ENCODE results near the gene TMEM117. TPM values are rescaled to one million over a fixed set of nuclear protein-coding genes. Genes with fewer than 3 reads are reported as not detected.

TMEM117 gene
- total RNA-seq, 1 donor from 2014 or later: not detected

DNA sequence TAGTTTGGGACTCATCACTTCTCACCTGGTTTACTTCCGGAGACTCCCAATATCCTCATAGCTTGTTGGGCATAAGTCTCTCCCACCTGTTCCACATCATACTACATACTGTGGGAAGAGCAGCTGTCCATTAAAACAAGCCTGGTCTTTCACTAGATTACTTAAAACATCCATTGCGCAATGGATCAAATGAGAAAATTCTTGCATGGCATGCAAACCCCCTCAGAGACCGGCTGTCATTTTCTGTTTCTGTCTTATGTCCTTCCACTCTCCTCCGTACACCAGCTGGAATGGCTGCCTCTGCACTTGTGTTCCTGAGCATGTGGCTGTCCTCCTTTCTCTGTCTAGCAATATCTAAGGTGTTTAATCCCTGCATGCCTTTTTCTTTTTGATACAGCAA, 265.6 kb downstream of the TMEM117 start:
- Mint-ChIP-seq H3K9me3 (ENCODE audit: unreplicated experiment) (no peaks in the 10 kb centered on the region), H3K4me1 (ENCODE audit: low read depth, unreplicated experiment) (peaks cover 2% of the 10 kb centered on the region), H3K27ac (ENCODE audit: unreplicated experiment) (no peak overlapping the region), H3K4me3 (ENCODE audit: unreplicated experiment) (no peak overlapping the region), H3K27me3 (ENCODE audit: unreplicated experiment) (no peaks in the 10 kb centered on the region), H3K36me3 (ENCODE audit: unreplicated experiment) (no peaks in the 10 kb centered on the region)
- no peak for DNase-seq
- TF ChIP-seq, protein P1, sequence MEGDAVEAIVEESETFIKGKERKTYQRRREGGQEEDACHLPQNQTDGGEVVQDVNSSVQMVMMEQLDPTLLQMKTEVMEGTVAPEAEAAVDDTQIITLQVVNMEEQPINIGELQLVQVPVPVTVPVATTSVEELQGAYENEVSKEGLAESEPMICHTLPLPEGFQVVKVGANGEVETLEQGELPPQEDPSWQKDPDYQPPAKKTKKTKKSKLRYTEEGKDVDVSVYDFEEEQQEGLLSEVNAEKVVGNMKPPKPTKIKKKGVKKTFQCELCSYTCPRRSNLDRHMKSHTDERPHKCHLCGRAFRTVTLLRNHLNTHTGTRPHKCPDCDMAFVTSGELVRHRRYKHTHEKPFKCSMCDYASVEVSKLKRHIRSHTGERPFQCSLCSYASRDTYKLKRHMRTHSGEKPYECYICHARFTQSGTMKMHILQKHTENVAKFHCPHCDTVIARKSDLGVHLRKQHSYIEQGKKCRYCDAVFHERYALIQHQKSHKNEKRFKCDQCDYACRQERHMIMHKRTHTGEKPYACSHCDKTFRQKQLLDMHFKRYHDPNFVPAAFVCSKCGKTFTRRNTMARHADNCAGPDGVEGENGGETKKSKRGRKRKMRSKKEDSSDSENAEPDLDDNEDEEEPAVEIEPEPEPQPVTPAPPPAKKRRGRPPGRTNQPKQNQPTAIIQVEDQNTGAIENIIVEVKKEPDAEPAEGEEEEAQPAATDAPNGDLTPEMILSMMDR (IDR thresholded peaks at IDR 0.05; ENCODE audit: partially characterized antibody, unreplicated experiment): no peak

DNA sequence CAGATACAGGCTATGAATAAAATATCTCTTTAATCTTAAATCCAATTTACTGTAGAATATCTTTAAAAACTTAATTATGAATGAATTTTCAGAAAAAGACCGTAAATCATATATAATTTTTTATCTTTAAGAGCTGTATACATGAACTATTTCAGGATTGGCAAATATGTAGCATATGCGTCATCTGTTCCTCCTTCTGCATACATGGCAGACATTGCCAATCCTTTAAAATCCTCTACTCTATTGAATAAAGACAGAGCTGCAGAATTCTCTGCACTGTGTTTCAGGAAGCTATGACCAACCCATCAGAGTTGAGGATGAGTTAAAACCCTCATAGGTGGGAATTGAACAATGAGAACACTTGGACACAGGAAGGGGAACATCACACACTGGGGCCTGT, 279.0 kb downstream of the TMEM117 start:
- Mint-ChIP-seq H3K4me1 (ENCODE audit: low read depth, unreplicated experiment) (no peaks in the 10 kb centered on the region), H3K36me3 (ENCODE audit: unreplicated experiment) (no peaks in the 10 kb centered on the region), H3K27me3 (ENCODE audit: unreplicated experiment) (no peaks in the 10 kb centered on the region), H3K9me3 (ENCODE audit: unreplicated experiment) (no peaks in the 10 kb centered on the region), H3K4me3 (ENCODE audit: unreplicated experiment) (no peak overlapping the region), H3K27ac (ENCODE audit: unreplicated experiment) (no peak overlapping the region)
- no peak for DNase-seq
- TF ChIP-seq, protein P1 (IDR thresholded peaks at IDR 0.05; ENCODE audit: partially characterized antibody, unreplicated experiment): no peak

DNA sequence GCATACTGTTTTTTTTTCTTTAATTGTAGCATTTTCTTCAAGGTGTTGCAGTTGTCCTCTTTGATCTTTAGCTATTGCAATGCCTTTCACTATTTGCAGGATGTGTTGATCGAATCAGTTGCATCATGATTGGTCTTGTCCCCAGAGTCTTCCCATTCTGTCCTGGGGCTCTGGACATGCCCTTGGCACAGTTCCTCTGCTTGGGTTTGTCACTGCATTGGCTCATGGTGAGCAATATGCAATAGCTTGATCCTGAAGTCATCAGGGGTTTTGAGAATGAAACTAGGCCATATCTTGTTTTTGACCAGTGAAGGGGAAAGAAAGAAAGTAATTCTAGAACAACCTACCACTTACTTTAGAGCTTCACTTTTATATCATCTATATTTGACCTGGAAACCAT, 281.5 kb downstream of the TMEM117 start:
- Mint-ChIP-seq H3K36me3 (ENCODE audit: unreplicated experiment) (no peaks in the 10 kb centered on the region), H3K4me3 (ENCODE audit: unreplicated experiment) (no peak overlapping the region), H3K27ac (ENCODE audit: unreplicated experiment) (no peak overlapping the region), H3K9me3 (ENCODE audit: unreplicated experiment) (no peaks in the 10 kb centered on the region), H3K27me3 (ENCODE audit: unreplicated experiment) (no peaks in the 10 kb centered on the region), H3K4me1 (ENCODE audit: low read depth, unreplicated experiment) (no peaks in the 10 kb centered on the region)
- DNase-seq: no peak
- TF ChIP-seq, protein P1 (IDR thresholded peaks at IDR 0.05; ENCODE audit: partially characterized antibody, unreplicated experiment): no peak

DNA sequence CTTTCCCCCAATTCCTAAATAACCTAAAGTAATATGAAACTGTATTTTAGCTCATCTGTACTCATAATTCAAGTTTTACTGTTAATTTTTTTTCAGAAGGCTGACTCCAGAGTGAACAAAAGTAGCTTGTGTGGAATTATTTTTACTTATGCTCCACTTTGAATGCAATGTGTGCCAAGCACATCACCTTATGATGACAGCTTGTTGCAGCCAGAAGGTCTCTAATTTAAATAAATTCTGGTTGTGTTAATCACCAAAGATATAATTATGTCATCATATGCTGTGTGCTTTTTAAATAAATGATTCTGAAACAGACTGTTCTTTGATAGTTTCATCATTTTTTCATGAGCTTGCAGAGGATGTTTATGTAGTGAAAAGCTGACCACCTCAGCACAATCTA, 283.1 kb downstream of the TMEM117 start:
- TF ChIP-seq, protein P1 (IDR thresholded peaks at IDR 0.05; ENCODE audit: partially characterized antibody, unreplicated experiment): no peak
- DNase-seq: no peak
- Mint-ChIP-seq H3K4me1 (ENCODE audit: low read depth, unreplicated experiment) (no peaks in the 10 kb centered on the region), H3K27me3 (ENCODE audit: unreplicated experiment) (no peaks in the 10 kb centered on the region), H3K4me3 (ENCODE audit: unreplicated experiment) (no peak overlapping the region), H3K36me3 (ENCODE audit: unreplicated experiment) (no peaks in the 10 kb centered on the region), H3K9me3 (ENCODE audit: unreplicated experiment) (no peaks in the 10 kb centered on the region), H3K27ac (ENCODE audit: unreplicated experiment) (no peak overlapping the region)

DNA sequence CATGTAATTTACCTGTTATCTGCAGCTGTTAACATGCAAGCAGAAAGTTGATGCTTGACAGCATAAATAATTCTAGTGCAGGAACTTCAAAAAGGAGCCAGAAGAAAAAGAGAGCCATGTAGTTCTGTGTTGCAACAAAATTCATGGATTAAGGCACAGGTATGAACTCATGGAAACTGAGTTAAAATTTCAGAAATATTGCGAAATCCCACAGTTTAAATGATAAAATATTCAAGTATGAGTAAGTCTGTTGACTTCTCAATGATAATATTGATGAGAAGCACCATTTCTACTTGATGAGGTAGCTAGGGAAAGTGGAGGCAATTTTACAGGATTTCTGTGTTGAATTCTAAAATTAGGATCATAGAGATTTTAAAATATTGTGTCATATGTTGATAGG, 290.9 kb downstream of the TMEM117 start:
- TF ChIP-seq, protein P1 (IDR thresholded peaks at IDR 0.05; ENCODE audit: partially characterized antibody, unreplicated experiment): no peak
- no peaks in the 10 kb centered on the region for H3K27me3 Mint-ChIP-seq (ENCODE audit: unreplicated experiment)
- no peaks in the 10 kb centered on the region for H3K4me1 Mint-ChIP-seq (ENCODE audit: low read depth, unreplicated experiment)
- H3K4me3 Mint-ChIP-seq (ENCODE audit: unreplicated experiment): no peak overlapping the region
- H3K27ac Mint-ChIP-seq (ENCODE audit: unreplicated experiment): no peak overlapping the region
- no peaks in the 10 kb centered on the region for H3K9me3 Mint-ChIP-seq (ENCODE audit: unreplicated experiment)
- DNase-seq: no peak
- H3K36me3 Mint-ChIP-seq (ENCODE audit: unreplicated experiment): no peaks in the 10 kb centered on the region

Measured in glutamatergic neuron (in vitro differentiated cells).